Glomerular visceral epithelial cell (primary cell): ENCODE data around the gene NTNG2.

Source experiments
- DNase-seq: peaks from one replicate; pipeline ENCODE4 v3.0.0-alpha.2; 2016; ENCODE audit errors: extremely low spot score

Gene NTNG2

DNA sequence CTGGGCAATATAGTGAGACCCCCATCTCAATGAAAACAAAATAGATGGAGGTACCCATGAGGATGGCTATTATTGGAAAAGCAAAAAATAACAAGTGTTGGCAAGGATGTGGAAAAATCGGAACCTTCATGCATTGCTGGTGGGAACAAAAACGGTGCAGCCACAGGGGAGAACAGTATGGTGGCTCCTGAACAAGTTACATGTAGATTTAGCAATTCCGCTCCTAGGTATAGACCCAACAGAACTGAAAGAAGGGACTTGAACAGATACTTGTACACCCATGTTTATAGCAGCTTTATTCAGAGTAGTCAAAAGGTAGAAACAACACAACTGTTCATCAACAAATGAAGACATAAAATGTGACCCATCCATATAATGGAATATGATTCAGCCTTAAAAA is 43.0 kb downstream of the NTNG2 start:
- no peak for DNase-seq

DNA sequence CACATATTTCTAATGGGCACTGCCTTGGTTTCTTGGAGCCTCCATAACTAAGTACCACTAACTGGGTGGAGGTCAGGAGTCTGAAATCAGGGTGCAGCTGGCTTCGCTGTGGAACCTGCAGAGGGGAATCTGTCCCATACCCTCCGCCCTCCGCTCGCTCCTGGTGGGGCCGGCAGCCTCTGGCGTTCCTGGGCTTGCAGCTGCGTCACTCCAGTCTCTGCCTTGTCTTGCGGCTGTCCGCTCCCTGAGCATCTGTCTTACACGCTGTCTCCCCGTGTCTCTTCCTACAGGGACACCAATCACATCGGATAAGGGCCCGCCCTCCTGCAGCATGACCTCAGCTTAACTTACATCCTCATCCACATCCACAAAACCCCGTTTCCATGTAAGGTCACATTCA is 45.4 kb downstream of the NTNG2 start:
- no peak for DNase-seq

DNA sequence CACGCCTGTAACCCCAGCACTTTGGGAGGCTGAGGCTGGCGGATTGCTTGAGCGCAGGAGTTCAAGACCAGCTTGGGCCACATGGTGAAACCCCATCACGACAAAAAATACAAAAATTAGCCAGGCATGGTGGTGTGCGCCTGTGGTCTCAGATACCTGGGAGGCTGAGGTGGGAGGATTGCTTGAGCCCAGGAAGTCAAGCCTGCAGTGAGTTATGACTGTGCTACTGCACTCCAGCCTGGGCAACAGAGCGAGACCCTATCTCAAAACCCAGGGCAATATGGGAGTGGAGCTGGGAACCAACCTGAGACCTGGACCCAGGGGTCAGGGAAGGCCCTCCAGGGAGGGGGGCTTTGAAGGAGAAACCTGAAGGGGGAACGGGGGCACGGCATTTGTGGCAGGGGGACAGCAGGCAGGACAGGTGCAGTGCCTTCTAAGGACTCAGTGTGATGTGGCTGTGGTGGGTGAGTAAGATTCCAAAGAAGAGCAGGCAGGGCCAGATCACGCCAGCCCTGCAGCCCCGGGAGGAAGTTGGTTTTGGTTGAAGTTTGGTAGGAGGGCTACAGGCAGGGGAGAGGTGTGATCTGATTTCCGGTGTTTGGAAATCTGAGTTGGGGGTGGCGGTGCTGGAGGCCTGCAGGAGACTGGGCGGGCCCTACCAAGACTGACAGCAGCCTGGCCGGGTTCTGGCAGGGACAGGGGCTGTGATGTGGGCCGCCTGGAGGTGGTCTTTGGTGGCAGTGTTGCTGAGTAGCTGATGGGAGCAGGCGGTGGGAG is 46.2 kb downstream of the NTNG2 start:
- DNase-seq = no peak

DNA sequence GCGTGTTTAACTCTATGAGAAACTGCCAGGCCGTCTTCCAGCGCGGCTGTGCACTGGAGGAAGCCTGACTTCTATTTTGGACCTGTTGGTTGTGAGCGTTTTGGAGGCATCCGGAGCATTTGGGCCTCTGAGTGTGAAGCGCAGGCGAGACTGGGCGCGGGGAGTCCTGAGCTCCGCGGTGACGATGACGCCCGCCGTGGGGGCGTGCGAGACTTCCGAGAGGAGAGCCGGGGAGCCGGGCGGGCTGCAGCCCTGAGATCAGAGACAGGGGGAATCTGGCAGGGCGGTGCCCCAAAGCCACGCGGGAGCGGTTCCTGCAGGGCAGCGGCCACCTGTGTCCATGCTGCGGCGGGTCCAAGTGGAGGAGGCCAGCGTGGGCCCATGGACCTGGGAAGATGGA is 47.4 kb downstream of the NTNG2 start:
- no peak for DNase-seq

DNA sequence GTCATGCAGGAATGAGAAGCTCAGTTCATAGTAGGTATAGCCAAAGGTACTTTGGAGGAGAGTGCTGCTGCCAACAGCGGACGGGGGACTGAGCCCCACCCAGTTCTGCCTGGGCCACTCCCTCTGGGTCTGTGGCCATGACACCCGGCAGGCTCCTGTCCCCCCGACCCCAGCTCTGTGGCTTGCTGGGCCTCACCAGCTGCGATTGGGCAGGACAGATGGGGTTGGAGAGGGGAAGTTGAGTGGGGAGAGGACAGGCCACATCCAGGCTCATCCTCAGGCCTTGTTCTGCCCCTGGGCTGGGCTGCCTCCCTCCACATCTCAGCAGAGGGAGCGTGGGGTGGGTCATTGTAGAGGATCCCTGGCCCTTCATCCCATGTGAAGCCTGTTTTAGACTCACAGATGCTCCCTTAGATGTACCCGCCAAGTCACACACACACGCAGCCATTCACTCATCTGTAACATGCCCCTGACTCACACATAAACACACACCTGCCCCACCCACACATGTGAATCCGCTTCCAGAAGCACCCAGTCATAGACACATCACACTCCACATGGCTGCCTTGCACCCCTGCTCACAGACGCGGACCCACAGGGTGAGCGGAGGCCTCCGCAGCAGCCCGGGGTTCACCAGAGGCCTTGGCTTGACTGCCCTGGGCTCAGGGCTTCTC is 48.8 kb downstream of the NTNG2 start:
- peak; percentile 64 for DNase-seq

DNA sequence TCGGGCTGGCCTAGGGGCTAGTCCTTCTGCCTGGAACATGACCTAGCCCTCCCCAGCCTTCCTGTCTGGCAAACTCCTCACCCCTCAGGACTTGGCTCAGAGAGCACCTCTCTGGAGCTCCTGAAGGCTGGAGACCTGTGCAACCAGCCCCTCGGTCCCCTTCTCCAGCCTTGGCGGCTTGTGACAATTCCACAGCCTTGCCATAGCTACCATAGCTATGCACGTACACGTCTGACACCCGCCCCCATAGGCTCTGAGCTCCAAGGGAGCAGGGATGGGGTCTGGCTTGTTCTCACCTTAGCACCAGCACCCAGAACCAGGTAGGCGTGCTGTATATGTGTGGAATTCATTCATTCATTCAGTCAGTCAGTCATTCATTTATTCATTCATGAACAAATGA is 49.7 kb downstream of the NTNG2 start:
- no peak for DNase-seq

DNA sequence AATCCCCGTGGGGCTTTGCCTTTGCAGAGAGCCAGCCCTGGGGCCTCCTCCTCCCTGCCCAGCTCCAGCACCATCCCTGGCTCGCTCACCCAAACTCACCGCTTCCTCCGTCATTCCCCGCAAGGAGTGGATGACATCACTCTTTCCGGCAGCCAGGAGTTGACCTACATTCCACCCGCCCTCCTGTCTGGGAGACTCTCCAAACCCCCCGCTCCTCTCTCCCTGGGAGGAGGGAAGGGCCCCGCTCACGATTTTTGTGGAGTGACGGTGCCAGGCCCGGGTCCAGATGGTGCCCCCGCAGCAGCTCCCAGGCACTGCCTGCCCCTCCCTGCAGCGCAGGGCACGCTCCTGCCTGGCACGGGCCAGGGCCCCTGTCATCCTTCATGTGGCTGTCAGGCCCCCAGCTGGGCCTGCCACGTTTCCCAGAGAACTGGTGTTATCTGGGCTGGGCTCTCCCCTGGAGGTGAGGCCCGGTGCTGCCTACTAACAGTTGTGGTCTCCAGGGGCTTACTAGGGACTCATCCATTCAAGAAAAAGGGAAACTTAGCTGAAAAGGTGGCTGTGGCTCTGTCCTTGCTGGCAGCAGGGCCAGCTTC is 52.3 kb downstream of the NTNG2 start:
- DNase-seq = peak; percentile 87

DNA sequence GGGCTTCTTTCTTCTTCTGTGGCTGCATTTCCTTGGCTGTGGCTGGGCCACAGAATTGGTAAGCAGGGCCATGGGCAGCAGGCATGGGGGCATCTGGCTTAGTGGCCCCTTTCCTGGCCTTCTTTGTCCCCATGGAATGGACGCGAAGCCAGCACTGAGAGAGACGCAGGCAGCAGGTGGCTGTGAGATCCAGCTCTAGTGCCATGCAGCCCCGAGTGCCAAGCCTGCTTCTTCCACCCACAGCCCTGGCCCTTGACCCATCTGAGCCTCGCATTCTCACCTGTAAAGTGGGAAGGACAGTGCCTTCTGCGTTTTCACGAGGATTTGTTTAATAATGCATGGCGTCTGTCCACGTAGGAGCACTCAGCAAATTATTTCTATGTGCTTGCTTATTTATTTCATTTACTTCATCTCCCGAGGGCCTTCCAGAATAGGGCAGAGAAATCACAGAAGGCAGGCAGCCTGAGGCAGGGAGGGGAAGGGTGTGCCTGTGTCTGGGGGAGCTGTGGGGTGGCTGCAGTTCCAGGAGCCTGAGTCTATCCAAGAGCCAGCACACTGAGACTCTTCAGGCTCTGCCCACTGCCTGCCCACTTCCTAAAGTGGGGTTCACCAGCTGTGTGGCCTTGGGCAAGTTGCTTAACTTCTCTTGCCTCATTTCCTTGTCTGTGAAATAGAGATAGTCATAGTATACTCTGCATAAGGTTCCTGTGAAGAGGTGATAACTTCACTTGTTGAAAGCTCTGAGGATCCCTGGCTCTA is 55.2 kb downstream of the NTNG2 start:
- DNase-seq = no peak

DNA sequence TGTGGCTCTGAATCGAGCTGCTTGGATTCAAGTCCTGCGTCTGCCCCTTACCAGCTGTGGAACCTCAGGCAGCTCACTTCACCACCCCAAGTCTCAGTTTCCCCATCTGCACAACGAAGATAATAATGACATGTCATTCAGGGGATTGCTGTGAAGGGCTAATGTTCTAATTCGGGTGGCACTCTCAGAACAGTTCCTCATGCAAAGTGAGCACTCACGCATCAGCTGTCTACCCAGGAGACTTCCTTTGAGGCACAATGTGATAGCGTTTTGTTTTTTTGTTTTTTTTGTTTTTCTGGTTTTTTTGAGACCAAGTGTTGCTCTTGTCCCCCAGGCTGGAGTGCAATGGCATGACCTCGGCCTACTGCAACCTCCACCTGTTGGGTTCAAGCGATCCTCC is 56.4 kb downstream of the NTNG2 start:
- DNase-seq = no peak

DNA sequence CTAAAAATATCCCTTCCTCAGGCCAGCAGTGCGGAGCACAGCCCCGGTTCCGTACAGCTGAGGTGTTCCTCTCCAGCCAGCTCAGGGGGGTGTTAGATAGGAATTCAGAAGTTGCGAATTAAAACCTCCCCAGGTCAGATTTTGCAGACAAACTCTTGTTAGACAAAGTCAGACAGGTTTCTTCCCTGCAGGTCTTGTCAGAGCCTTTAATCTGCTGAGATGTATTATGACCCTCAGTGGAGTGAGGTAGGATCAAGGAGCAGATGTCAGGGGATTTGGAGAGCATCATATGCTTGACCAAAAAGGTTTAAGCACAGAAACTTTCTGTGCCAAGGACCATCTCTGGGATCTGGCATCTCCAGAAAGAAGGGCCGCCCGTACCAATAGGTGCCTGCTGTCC is 60.1 kb downstream of the NTNG2 start:
- no peak for DNase-seq

DNA sequence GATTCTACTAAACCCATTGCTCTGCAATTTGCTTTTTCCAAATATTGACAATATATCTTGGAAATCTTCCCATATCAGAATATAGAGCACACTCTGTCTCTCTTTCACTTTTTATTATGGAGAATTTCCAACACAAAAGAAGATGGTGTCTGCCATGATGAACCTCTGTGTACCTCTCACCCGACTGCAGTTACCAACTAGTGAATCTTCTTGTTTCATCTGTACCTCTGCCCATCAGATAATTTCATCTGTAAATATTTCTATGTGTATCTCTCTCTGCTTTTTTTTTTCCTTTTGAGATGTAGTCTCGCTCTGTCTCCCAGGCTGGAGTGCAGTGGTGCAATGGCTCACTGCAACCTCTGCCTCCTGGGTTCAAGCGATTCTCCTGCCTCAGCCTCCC is 62.8 kb downstream of the NTNG2 start:
- no peak for DNase-seq

DNA sequence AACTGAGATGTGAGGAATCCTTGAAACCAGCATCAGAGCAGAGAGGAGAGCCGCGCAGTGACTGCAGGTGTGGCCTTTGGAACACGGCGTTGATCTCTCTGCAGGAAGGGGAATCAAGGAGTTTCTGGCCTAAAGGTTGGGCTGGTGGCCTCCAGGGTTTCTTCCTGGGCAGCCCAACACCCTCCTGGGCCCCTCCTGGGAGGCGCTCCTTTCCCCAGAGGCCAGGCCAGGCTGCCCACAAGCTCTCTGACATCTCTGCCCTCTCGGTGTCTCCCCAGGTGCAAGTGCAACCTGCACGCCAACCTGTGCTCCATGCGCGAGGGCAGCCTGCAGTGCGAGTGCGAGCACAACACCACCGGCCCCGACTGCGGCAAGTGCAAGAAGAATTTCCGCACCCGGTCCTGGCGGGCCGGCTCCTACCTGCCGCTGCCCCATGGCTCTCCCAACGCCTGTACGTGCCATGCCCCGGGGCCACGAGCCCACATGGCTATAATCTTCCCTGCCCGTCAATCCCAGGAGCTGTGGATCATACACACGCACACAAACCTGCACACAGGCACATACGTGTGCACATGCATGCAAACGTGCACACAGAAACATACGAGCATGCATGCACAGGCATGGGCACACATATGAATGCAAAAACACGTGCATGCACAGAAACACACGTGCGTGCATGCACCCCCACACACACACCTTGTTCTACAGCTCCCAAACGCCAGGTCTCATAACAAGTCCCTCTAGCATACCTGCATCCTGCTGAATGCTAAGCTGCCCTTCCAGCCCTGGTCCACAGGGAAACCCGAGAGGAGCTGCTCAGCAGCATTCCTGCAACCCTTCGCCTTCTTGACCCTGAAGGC is 64.9 kb downstream of the NTNG2 start:
- DNase-seq = no peak

DNA sequence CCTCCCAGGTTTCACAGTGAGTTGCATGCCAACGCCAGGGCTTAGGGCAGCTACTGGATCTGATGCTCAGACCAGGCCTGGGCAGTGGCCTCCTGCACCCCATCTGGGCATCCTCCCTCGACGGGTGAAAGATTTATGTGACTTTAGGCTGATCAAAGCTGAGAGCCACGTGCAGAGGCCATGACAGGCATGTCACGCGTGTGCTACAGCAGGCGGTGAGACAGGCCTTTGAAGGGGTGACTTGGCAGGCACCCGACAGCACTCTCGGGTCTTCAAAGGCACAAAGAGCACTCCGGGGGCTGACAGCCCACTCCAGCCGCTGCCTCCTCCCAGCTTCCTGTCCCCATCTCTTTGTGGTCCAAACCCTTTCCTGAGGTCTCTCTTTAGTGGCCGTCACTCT is 66.2 kb downstream of the NTNG2 start:
- DNase-seq = no peak

DNA sequence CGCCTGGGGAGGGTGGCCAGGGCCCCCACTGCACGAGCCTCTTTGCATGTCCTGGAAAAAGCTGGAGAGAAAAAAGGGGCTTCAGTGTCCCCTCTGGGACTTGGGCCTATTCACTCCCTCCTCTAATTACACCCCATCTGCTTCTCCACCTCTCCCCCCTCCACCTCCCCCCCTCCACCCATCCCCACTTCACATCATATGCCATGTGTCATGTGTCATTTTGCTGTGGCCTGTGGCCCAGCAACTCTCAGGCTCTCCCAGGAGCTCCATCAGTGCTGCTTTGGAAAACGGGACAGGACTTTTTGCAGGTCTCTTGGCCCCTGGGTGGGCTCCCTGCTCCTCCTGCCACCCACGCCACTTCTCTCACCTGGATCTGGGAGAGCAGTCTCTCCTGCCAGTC is 68.7 kb downstream of the NTNG2 start:
- no peak for DNase-seq

DNA sequence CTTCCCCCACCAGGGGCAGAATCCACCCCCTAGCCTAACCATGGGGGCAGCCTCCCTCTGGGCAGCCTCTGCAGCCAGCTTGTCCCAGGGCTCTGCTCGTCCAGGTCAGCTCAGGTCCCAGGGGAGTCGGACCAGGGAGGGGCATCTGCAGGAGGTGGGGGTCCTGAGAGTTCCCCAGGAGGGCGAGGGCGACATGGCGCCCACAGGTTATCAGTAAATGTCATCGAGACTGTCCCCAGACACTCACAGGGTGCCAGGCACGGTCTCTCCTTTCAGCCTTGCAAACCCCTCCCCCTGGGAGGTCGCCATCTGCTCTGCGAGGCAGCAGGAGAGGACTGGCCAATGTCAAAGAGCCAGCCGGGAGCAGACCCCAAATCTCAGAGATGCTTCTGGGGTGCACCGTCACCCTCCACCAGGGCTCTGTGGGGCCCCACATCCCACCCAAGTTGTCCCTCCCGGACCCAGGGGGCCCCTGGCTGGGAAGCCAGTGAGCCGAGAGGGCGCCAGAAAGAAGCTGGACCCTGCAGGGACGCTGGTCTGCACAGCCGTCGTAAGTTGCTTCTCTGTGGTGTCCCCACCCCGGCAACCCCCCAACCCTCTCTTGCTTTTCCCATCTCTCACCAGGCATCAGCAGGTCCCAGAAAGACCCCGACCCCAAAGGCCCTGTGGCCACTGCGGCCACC is 69.3 kb downstream of the NTNG2 start:
- DNase-seq = no peak

DNA sequence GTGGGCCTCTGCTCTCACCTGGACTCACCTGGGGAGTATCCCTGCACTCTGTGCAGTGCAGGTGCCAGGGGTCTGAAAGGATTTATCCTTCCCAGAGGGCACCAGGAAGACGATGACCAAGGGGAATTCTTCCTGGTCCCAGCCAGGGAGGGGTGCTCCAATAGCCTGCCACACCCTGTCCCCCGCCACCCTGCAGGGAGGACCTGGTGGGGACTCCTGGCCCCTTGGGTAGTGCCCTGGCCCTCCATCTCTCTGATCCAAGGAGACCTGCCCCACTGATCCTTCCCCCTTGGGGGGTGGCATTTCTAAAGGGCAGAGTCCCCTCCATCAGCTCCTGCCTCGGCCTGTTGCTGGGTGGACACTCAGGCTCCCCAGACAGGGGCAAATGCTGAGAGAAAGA is 70.7 kb downstream of the NTNG2 start:
- DNase-seq = no peak

DNA sequence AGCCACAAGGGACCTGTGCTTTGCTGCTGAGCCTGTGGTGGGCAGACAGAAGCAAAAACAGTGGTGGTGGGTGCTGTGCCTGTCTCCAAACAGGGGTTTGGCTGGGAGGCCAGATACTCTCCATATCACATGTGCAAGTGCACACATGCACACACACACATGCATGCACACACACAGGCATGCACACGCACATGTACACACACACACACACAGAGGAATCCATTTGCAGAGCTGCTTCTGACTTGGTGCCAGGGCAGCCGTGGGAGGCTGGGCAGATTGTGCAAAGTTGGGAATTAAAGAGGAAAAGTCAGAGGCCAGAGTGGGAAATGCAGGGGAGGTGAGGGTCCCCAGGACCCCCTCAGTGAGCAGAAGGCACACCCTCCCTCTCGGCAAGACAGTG is 71.3 kb downstream of the NTNG2 start:
- DNase-seq = no peak

DNA sequence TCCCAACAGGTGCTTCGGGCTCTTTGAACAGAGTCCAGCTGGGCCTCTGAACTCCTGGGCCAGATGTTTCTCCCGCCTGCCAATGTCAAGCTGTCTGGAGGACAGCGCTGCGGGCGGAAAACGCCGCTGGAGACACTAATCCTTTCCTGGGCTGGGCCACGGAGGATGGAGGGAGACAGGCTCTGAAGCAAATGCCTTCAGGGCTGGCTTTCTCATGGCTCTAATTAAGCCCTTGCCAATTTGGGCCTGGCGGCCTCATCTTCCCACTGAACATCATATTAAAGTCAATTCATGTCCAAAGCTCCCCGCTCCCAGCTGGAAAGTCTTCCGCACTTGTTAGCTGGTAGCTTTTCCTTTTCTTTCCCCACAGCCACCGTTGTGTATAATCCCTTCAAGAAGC is 72.7 kb downstream of the NTNG2 start:
- DNase-seq = no peak

DNA sequence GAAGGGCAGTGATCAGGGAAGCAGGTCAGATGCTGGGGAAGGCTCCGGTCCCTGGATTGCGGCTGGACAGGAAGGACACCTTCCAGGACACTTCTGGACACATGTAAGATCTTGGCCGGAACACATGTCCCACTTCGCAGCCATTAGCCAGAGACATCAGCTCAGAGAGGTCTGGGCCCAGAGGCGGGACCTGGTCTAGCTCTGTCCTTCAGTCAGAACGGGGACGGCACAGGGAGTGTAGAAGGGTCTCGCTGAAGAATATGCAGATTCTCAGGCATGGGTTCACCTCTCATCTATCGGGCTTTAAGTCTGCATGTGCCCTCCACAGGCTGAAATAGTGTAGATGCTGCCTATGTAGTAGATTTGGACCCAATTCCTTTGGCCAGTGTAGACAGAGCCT is 73.3 kb downstream of the NTNG2 start:
- DNase-seq = no peak

DNA sequence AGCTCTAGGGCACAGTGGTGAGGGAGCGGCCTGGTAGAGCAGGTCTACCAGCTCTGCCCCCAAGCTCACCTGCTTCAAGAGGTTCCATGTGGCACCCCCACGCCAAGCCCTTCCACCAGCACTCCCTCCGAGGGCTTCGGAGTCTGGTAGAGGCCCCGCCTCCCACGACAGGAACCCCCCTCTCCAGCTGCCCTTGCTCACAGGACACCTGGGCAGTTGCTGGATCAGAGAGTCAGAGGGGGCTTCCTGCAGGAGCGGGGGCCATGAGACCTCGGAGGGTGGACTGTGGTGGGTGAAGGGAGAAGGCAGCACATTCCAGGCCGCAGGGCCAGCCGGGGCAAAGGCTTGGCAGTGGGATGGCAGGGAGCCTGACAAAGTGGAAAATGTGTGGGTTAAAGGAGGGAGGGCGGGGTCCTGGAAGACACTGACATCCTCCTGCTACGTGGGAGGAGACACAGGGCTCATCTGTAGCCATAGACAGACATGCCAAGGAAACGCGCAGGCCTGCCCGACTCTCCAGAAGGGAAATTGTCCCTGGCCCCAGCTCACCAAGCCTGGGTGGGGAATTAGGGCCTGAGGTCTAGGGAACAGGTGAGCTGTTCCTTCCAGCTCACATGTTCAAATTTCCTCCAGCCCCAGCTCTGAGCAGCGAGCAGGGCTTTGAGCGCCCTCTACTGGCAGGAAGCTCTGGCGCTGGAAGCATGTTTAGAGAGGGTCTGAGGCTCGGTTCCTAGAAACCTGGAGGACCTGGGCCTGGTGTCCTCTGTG is 74.2 kb downstream of the NTNG2 start:
- peak; percentile 71 for DNase-seq
